SIG-M5 (cell line): ENCODE data around the gene PLEKHA6.

Experiments used
- DNase-seq: peaks from one replicate; lab custom pipeline; 2025; lab: John Stamatoyannopoulos, UW

The PLEKHA6 gene, protein sequence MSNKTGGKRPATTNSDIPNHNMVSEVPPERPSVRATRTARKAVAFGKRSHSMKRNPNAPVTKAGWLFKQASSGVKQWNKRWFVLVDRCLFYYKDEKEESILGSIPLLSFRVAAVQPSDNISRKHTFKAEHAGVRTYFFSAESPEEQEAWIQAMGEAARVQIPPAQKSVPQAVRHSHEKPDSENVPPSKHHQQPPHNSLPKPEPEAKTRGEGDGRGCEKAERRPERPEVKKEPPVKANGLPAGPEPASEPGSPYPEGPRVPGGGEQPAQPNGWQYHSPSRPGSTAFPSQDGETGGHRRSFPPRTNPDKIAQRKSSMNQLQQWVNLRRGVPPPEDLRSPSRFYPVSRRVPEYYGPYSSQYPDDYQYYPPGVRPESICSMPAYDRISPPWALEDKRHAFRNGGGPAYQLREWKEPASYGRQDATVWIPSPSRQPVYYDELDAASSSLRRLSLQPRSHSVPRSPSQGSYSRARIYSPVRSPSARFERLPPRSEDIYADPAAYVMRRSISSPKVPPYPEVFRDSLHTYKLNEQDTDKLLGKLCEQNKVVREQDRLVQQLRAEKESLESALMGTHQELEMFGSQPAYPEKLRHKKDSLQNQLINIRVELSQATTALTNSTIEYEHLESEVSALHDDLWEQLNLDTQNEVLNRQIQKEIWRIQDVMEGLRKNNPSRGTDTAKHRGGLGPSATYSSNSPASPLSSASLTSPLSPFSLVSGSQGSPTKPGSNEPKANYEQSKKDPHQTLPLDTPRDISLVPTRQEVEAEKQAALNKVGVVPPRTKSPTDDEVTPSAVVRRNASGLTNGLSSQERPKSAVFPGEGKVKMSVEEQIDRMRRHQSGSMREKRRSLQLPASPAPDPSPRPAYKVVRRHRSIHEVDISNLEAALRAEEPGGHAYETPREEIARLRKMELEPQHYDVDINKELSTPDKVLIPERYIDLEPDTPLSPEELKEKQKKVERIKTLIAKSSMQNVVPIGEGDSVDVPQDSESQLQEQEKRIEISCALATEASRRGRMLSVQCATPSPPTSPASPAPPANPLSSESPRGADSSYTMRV

DNA sequence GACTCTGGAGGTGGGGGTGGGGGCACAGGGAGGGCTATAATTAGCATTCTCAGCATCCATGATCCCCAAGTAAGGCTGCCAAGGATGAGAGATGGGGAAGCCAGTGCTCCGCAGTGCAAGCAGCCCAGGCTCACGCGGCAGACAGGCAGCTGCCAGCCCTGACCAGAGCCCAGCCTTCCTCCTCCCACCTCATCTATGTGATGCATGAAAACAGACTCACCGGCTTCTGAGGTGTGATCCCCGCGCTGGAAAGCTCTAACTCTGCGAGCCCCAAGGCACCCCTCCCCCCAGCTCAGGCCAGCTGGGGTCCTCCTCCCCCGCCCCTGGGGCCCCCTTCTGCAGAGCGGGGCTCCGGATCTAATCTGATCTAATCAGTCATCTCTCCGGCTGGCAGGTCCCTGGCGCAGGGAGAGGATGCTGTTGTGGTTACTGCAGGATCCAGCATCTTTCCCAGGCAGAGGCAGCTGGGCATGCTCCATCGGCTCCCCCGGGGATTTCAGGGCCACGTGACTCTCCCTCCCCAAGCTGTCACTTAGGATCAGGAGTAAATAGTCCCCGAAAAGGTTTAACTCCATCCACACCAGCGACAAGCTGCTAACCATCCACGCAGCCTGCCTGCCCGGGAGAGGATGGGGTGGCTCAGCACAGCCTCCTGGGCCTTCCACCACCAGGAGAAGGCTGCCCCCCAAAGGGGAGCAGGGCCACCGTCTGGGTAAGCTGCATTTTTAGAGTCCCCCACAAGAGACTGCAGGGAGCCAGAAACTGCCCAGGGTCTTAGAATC, at the start of gene PLEKHA6:
Gene PLEKHA6, minus strand, starts transcription at position 456 of the 782 bp plus-strand sequence. CDS start 86,202 bp downstream, outside the sequence.
- DNase-seq = no peak

- no peak for DNase-seq
Observed at GRCh38 chr1:204409123-204409522, 49.4 kb upstream of the PLEKHA6 start.

DNA sequence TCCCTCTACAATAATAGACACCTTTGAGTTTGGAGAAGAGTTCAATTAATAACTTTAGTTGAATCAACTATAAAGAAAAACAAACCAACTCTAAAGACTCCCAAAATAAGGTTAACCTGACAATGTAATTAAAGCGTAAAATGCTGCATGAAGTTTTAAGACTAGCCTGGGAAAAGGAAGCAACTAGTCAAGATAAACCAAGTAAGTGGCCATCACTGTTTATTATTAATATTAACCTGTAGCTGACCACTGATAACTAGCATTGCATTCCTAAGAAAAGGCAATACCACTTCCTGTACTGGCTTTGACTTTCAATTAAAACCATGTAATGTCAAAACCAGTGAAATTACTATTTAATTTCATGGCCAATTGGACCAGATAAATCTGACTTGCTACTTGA, 48.9 kb upstream of the PLEKHA6 start:
- no peak for DNase-seq

DNA sequence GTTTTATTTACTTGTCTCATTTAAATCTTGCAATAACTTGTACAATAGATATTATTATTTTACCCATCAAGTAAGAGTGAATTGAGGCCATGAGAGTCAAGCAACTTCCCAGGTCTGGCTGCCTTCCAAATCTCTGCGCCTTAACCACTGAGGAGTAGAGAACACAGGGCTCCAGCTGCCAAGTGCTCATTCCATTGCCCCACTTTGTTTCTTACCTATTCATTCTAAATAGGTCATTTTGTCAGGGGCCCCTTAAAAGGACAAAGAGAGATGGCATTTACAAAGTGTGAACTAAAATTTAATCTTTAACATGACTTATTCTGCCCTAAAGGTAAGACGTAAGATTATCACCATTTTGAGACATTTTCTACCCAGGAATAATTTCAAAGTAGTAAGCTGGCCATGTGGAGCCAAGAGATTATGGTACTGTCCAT, 48.4 kb upstream of the PLEKHA6 start:
- DNase-seq = no peak

GRCh38 chr1:204407295-204407971, 47.7 kb upstream of the PLEKHA6 start:
- no peak for DNase-seq

DNA sequence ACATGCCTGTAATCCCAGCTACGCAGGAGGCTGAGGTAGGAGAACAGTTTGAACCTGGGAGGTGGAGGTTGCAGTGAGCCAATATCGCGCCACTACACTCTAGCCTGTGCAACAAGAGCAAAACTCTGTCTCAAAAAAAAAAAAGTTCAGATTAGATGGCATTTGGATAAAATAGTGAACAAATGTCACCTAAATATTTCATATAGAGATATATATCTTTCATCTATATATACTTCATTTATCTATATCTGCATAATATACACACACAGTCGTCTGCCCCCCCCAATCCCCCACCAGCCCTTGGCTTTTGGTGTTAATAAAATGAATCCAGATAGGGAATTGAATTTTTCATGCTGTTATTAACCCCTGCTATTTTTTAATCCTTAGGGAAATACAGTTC, 46.9 kb upstream of the PLEKHA6 start:
- no peak for DNase-seq

DNA sequence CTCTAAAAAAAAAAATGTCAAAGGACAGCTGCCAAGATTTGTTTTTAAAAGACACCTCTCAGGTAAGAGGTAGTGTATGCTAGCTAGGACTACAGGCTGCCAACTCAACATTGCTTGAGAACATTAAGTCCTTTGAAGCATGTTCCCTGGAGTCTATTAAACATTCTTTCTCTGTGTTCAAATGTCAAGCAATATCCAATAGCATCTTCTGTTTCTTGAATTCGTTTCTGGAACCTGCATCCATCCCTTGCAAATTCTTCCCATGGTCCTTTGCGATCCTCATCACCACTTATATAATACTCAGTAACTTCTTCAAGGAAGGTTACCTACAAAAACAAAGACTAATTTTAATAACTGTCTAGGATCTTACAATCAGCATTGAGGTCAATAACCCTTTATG, 46.3 kb upstream of the PLEKHA6 start:
- DNase-seq = no peak

DNA sequence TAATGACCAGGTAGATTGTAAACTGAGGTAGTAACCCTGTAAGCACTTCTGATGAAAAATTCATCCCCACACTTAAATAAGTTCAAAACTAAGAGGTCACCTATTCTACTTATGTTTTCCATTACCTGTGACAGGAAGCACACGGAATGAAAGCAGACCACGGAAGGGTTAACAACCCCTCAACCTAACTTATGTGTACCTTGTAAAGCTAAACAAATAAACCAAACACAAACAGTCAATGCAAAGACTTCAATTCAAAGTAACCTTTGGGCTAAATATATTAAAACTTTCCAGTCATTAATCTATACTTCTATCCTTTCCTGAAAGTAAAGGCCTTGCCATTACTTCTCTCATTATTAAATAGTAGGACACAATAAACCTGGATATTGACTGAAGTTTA, 44.9 kb upstream of the PLEKHA6 start:
- DNase-seq = no peak

GRCh38 chr1:204402391-204402790, 42.7 kb upstream of the PLEKHA6 start:
- no peak for DNase-seq

GRCh38 chr1:204401730-204402129, 42.0 kb upstream of the PLEKHA6 start:
- DNase-seq = no peak

DNA sequence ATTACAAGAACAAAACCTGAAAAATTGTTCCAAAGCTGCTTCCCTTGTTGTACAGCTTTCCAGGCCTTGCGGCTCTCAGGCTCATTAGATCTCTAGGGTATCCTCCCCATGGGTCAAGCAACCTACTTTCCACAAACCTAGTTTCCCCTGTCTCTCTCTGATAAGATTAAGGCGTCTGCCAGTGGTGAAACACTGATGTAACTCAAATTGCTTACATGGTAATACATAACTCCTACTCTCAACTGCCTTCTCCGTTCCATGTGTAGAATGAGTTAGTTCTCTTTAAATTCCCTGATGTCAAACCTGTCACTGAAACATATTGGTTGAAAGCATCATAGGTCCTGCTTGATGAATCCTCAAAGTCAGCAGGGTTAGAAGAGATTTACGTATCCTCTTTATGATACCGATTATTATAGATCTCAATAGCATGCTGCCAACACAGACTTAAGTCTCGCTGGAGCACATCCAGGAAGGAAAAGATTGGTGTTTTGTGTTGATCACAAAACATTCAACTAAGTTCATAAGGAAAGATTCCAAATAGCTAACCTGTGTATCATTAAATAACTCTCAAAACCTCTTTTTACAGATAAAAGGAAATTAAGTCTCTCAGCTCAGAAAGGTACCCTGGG, 41.3 kb upstream of the PLEKHA6 start:
- no peak for DNase-seq

GRCh38 chr1:204398197-204399125, 38.7 kb upstream of the PLEKHA6 start:
- no peak for DNase-seq

- DNase-seq = no peak
Observed at GRCh38 chr1:204396015-204396583, 36.4 kb upstream of the PLEKHA6 start.

- no peak for DNase-seq
Observed at GRCh38 chr1:204391629-204392028, 31.9 kb upstream of the PLEKHA6 start.

DNA sequence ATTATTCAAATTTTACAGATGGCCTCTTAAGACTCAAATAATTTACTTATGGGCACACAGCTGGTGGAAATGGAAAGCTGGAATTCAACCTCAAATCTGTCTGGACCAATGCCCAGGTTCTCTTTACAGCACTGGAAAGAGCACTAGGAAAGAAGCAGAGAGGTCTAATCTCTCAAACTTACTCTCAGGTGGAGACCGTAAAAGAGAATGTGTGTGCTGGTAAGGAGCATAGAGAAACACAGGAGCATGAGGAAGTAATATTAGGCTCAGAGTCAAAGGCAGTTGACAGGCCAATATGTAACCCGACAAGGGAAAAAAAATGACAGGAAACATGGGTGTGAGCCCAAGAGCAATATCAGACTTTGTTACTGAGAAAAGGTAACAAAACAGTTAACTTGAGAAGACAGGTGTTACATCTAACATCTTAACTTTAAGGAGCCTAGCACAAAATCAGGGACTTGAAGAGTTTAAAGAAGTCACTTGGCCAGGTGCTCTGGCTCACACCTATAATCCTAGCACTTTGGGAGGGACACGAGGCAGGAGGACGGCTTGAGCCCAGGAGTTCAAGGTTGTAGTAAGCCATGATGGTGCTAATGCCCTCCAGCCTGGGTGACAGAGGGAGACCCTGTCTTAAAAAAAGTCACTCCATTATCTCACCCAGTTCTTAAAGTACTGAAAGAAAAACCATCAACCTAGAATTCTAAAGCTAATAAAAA, 31.2 kb upstream of the PLEKHA6 start:
- no peak for DNase-seq

DNA sequence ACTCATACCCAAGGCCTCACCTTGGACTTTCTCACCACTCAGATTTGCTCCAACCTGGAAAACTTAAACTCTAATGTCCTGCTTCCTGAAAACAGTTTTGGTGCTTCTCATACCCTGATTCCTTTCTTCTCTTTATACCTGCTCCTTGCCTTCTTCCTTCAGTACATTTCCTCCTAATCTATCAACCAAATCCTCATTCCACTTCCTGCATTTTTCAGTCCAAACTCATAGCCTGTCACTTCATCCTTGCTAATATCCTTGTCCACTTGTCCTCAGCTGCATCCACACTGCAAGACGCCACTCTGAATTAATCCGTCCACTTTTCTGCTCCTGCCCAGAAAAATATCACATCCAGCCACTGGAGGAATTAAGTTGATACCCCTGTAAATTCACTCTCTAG, 26.0 kb upstream of the PLEKHA6 start:
- DNase-seq = no peak

GRCh38 chr1:204384636-204385352, 25.1 kb upstream of the PLEKHA6 start:
- no peak for DNase-seq
